Central memory CD8-positive, alpha-beta T cell (primary cell): ENCODE data around the gene ZNF169.
A peak's percentile ranks its signal among the peaks of the same experiment; 100 is the strongest.
"Not testable (repeated sequence)": the region's sequence is repeated elsewhere in the genome, so short reads cannot be mapped to it uniquely, and the experiment has no call there.

Experiments used
- ATAC-seq: fragments of 150-1000 bp; cut with Tn5 transposase; replicated peaks from 2 replicates; pipeline ENCODE4 v1.10.0; 2022; ENCODE audit warnings: mild to moderate bottlenecking, moderate FRiP score, moderate number of reproducible peaks; ENCODE audit not compliant: poor library complexity, severe bottlenecking; ENCODE audit errors: extremely low read depth
- DNase-seq, 2 donors: peaks; one replicate each; pipeline ENCODE4 v3.0.0; 2021; ENCODE audit warnings: low spot score in 2 of 2
- H3K27ac Mint-ChIP-seq: one replicate; pipeline ENCODE4 v1.8.0; 2022; ENCODE audit warnings: low read depth, mild to moderate bottlenecking, moderate library complexity, mixed read lengths
- H3K27me3 Mint-ChIP-seq: one replicate; pipeline ENCODE4 v1.8.0; 2022; ENCODE audit warnings: mixed read lengths
- H3K36me3 Mint-ChIP-seq: one replicate; pipeline ENCODE4 v1.8.0; 2022; ENCODE audit warnings: mild to moderate bottlenecking, moderate library complexity, mixed read lengths; ENCODE audit not compliant: insufficient read depth
- H3K4me1 Mint-ChIP-seq: one replicate; pipeline ENCODE4 v1.8.0; 2022; ENCODE audit warnings: mixed read lengths
- H3K4me3 Mint-ChIP-seq: one replicate; pipeline ENCODE4 v1.8.0; 2022; ENCODE audit warnings: mild to moderate bottlenecking, moderate library complexity, mixed read lengths
- H3K9me3 Mint-ChIP-seq: one replicate; pipeline ENCODE4 v1.8.0; 2022; ENCODE audit warnings: mixed read lengths

ZNF169 gene

DNA sequence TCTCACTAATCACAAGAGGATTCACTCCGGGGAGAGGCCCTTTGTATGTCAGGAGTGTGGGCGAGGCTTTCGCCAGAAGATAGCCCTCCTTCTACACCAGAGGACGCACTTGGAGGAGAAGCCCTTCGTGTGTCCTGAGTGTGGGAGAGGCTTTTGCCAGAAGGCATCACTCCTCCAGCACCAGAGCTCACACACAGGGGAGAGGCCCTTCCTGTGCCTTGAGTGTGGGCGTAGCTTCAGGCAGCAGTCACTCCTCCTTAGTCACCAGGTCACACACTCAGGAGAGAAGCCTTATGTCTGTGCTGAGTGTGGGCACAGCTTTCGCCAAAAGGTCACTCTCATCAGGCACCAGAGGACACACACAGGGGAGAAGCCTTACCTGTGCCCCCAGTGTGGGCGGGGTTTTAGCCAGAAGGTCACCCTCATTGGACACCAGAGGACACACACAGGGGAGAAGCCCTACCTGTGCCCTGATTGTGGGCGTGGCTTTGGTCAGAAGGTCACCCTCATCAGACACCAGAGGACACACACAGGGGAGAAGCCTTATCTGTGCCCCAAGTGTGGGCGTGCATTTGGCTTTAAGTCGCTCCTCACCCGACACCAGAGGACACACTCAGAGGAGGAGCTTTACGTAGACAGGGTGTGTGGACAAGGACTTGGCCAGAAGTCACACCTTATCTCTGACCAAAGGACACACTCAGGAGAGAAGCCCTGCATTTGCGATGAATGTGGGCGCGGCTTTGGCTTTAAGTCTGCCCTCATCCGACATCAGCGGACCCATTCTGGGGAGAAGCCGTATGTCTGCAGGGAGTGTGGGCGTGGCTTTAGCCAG is 41.6 kb downstream of the ZNF169 start:
- Mint-ChIP-seq H3K36me3 (peaks cover 8% of the 10 kb centered on the region), H3K9me3 (no peaks in the 10 kb centered on the region), H3K27ac (no peak overlapping the region), H3K4me3 (no peak overlapping the region), H3K4me1 (no peaks in the 10 kb centered on the region), H3K27me3 (no peaks in the 10 kb centered on the region)
- ATAC-seq (no peak), DNase-seq (no peak)

DNA sequence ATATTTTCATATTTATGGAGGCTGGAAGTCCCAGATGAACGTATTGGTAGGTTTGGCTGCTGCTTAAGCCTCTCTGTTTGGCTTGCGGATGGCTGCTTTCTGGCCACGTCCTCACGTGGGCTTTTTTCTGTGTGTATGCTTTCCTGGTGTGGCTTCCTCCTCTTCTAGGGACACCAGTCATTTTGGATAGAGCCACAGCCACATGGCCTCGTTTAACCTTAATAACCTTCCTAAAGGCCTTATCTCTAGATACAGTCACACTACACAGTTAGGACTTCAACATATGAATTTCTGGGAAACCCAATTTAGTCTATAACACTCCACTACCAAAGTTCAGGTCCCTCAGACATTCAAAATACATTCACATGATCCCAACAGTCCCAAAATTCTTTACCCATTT is 42.5 kb downstream of the ZNF169 start:
- H3K27me3 Mint-ChIP-seq: no peaks in the 10 kb centered on the region

DNA sequence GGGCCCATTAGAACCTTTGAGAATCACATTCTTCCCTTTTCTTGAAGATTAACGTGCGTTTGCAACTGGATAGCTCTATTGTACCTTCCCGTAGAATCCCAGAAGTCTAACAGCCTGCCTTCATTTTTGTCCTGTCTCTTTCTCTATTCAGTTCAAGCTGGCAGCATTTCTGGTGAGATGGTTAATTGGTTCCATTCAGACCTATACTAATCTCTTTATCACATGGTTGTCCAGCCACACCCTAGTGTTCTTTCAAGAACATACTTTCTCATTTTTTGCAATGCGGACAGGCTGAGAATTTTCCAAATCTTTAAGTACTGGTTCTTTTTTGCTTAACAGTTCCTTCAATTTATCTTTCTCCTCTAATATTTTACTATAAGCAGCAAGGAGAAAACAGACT is 43.3 kb downstream of the ZNF169 start:
- DNase-seq: no peak
- no peaks in the 10 kb centered on the region for H3K27me3 Mint-ChIP-seq
- H3K9me3 Mint-ChIP-seq: no peaks in the 10 kb centered on the region
- H3K27ac Mint-ChIP-seq: no peak overlapping the region
- H3K36me3 Mint-ChIP-seq: peaks cover 2% of the 10 kb centered on the region
- no peaks in the 10 kb centered on the region for H3K4me1 Mint-ChIP-seq
- H3K4me3 Mint-ChIP-seq: no peak overlapping the region
- ATAC-seq: no peak

More for the DNA sequence above, 42.5 kb downstream of the ZNF169 start:
- Mint-ChIP-seq H3K4me1 (no peaks in the 10 kb centered on the region), H3K27ac (no peak overlapping the region), H3K9me3 (no peaks in the 10 kb centered on the region), H3K4me3 (no peak overlapping the region), H3K36me3 (peaks cover 7% of the 10 kb centered on the region)
- DNase-seq (no peak), ATAC-seq (no peak)

GRCh38 chr9:94303321-94303720 is 44.2 kb downstream of the ZNF169 start:
- H3K9me3 Mint-ChIP-seq: no peaks in the 10 kb centered on the region
- no peaks in the 10 kb centered on the region for H3K4me1 Mint-ChIP-seq
- H3K27me3 Mint-ChIP-seq: no peaks in the 10 kb centered on the region
- ATAC-seq (no peak), DNase-seq (no peak)
- no peak overlapping the region for H3K4me3 Mint-ChIP-seq
- peaks cover 2% of the 10 kb centered on the region for H3K36me3 Mint-ChIP-seq
- H3K27ac Mint-ChIP-seq: no peak overlapping the region

GRCh38 chr9:94315034-94315984 is 56.2 kb downstream of the ZNF169 start:
- H3K4me3 Mint-ChIP-seq: not testable (repeated sequence)

DNA sequence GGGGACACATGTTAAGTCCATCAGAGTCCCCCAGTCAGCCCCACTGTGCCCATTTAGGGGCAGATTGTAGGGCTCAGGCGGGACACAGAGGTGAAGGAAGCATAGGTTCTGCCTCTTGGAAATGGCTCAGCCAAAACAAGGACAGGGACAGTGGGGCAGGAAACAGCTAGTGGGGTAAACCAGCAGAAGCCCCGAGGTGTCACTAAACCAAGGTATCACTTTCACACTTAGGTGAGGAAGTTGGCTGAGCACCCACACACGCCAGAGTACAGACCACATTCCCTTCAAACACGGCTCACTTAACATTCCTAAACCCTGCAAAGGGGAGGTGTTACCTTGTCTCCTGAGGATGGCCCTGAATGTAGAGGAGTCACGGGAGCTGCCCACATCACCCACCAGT is 57.1 kb downstream of the ZNF169 start:
- H3K36me3 Mint-ChIP-seq, H3K9me3 Mint-ChIP-seq, H3K27ac Mint-ChIP-seq: not testable (repeated sequence)

More at GRCh38 chr9:94315034-94315984, 56.2 kb downstream of the ZNF169 start:
- not testable (repeated sequence) for DNase-seq, H3K36me3 Mint-ChIP-seq, H3K9me3 Mint-ChIP-seq, H3K27ac Mint-ChIP-seq, H3K27me3 Mint-ChIP-seq, ATAC-seq, H3K4me1 Mint-ChIP-seq

GRCh38 chr9:94317949-94318657 is 59.0 kb downstream of the ZNF169 start:
- not testable (repeated sequence) for H3K36me3 Mint-ChIP-seq, H3K9me3 Mint-ChIP-seq, H3K27ac Mint-ChIP-seq, H3K4me1 Mint-ChIP-seq, H3K4me3 Mint-ChIP-seq, H3K27me3 Mint-ChIP-seq, ATAC-seq, DNase-seq

More for the DNA sequence above, 57.1 kb downstream of the ZNF169 start:
- peak; percentile 89 for ATAC-seq
- not testable (repeated sequence) for DNase-seq, H3K4me3 Mint-ChIP-seq, H3K4me1 Mint-ChIP-seq, H3K27me3 Mint-ChIP-seq

- not testable (repeated sequence) for ATAC-seq, H3K4me1 Mint-ChIP-seq, H3K27ac Mint-ChIP-seq, H3K4me3 Mint-ChIP-seq, DNase-seq, H3K9me3 Mint-ChIP-seq, H3K36me3 Mint-ChIP-seq, H3K27me3 Mint-ChIP-seq
Measured at GRCh38 chr9:94322342-94322940, 63.3 kb downstream of the ZNF169 start.

DNA sequence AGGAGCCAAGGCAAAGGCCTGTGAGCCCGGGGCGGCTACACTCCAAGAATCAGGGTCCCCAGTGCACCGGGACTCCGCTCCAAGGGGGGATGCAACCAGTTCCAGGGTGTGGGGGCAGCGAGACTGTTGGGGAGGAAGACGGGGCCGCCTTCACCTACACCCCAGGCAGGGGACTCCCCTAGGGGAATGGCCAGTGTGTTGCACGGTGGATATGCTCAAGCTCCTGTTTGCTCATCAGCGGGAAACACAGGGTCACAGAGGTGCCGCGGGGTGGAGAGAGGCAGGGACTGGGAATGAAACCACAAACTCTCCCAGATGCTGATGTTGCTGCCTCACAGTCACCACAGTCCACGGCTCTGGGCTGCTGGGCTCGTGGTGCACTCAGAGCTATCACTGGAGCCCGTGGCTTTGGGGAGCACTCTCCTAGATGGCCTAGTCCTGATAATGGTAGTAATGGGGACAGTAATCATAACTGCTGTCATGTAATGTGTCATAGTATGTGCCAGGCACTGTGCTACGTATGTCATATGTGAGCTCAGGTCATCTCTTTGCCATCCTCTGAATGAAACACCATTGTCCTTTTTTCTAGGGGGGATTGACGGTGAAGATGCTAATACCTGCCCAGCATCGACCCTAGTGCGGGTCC is 64.2 kb downstream of the ZNF169 start:
- not testable (repeated sequence) for DNase-seq, H3K9me3 Mint-ChIP-seq, H3K4me1 Mint-ChIP-seq, ATAC-seq, H3K27ac Mint-ChIP-seq, H3K27me3 Mint-ChIP-seq, H3K36me3 Mint-ChIP-seq, H3K4me3 Mint-ChIP-seq

DNA sequence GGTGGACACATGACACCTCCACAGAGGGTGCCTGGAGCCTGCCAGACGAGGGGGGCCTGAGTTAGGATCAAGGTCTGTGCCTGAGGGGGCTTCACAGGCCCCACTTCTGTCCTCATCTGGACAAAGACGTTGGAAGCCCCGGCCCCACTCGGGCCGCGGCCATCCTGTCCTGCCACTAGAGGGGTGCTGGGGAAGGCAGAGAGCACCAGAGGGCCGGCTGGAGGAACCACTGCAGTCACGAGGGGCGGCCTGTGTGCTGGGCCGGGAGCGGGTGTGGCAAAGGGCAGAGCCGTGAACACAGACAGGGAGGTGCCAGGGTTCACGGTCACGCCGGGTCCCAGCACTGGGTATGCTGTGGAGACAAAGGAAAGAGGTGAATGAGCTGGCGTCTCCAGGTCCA is 66.5 kb downstream of the ZNF169 start:
- not testable (repeated sequence) for H3K27me3 Mint-ChIP-seq, H3K27ac Mint-ChIP-seq, H3K4me3 Mint-ChIP-seq, ATAC-seq, H3K36me3 Mint-ChIP-seq, H3K4me1 Mint-ChIP-seq, H3K9me3 Mint-ChIP-seq, DNase-seq

DNA sequence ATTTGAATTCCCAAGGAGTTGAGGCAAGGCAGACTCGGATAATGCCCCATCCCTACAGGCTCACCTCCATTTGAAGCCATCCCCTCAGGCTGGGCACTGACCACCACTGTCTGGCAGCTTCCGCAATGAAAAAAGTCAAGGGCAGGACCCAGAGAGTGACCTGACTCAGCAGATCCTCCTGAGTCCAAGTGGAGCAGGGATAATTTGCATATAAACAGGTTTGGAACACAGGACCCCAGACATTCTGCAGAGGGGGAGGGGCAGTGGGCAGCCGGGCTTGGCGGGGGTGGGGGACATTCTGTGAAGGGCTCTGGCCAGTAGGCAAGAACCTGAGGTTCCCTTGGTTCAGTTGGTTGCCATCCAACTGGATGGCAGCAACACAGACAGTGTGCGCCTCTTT is 69.4 kb downstream of the ZNF169 start, which contains the start of gene NUTM2F:
NUTM2F (minus strand) TSS at position 101 of the 400 bp plus-strand sequence; CDS start at position 80, 21 bp downstream.
- H3K4me1 Mint-ChIP-seq, H3K27ac Mint-ChIP-seq, H3K4me3 Mint-ChIP-seq, H3K9me3 Mint-ChIP-seq, H3K36me3 Mint-ChIP-seq, DNase-seq, H3K27me3 Mint-ChIP-seq, ATAC-seq: not testable (repeated sequence)
